WI38 (cell line): ENCODE results near the gene PHACTR1.

ENCODE experiments used
- H3K4me3 ChIP-seq: 2 replicates; pipeline ENCODE4 v1.5.1; 2011; ENCODE audit warnings: low read depth, mild to moderate bottlenecking, control low read depth, low read length
- TF ChIP-seq, protein P1 (sequence below): IDR thresholded peaks from 2 replicates; pipeline ENCODE4 v1.5.1; 2012; ENCODE audit warnings: low read depth, mild to moderate bottlenecking, control low read depth, low read length

The PHACTR1 gene

GRCh38 chr6:12913201-12913600 is 196.6 kb downstream of the PHACTR1 start:
- H3K4me3 ChIP-seq, result no peak overlapping the region
- TF ChIP-seq, protein P1, sequence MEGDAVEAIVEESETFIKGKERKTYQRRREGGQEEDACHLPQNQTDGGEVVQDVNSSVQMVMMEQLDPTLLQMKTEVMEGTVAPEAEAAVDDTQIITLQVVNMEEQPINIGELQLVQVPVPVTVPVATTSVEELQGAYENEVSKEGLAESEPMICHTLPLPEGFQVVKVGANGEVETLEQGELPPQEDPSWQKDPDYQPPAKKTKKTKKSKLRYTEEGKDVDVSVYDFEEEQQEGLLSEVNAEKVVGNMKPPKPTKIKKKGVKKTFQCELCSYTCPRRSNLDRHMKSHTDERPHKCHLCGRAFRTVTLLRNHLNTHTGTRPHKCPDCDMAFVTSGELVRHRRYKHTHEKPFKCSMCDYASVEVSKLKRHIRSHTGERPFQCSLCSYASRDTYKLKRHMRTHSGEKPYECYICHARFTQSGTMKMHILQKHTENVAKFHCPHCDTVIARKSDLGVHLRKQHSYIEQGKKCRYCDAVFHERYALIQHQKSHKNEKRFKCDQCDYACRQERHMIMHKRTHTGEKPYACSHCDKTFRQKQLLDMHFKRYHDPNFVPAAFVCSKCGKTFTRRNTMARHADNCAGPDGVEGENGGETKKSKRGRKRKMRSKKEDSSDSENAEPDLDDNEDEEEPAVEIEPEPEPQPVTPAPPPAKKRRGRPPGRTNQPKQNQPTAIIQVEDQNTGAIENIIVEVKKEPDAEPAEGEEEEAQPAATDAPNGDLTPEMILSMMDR, result no peak

GRCh38 chr6:12916006-12916405 is 199.4 kb downstream of the PHACTR1 start:
- TF ChIP-seq, protein P1, result no peak
- H3K4me3 ChIP-seq, result no peak overlapping the region

DNA sequence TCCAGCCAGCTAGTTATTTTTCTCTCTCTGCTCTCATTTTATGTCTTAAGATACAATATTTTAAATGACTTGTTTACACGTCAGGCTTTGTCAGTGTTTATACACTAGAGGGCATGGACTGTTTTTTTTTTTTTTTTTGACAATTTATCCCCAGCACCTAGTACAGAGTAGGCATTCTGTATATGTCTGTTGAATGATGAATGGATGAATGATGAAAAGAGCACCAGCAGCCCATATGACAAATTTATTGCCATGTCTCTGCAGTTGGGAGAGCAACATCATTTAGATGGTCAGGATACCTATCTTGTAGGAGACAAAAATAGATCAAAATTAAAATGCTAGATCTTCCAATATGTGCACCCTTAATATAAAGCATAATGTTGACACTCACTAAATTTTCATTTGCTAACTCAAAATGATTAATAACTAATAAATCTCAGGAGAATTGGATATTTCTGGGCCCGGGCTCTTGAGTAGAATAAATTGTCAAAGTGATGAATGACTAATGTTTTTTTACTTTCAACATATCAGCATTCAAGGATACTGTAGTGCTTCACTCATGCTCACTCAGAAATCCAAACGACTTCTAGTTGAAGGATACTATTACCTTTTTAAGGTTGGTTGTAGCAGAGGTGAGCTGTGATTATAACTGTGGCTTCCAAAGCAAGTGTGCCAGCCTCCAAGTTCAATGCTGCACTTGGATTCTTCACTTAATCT is 200.0 kb downstream of the PHACTR1 start:
- H3K4me3 ChIP-seq, result no peak overlapping the region
- TF ChIP-seq, protein P1, result no peak

GRCh38 chr6:12921467-12921866 is 204.9 kb downstream of the PHACTR1 start:
- no peak overlapping the region for H3K4me3 ChIP-seq
- TF ChIP-seq, protein P1, result no peak

GRCh38 chr6:12923644-12924235 is 207.2 kb downstream of the PHACTR1 start:
- no peak overlapping the region for H3K4me3 ChIP-seq
- TF ChIP-seq, protein P1, result no peak

- TF ChIP-seq, protein P1, result no peak
These were observed 208.3 kb downstream of the PHACTR1 start for GRCh38 chr6:12924911-12925310.

GRCh38 chr6:12927746-12928145 is 211.2 kb downstream of the PHACTR1 start:
- TF ChIP-seq, protein P1, result no peak
- no peak overlapping the region for H3K4me3 ChIP-seq

More at GRCh38 chr6:12924911-12925310, 208.3 kb downstream of the PHACTR1 start:
- H3K4me3 ChIP-seq, result no peak overlapping the region
